NCI-H510A treated with DMSO at 0.1 percent for 48 hours (cell line): Measurements from ENCODE around the gene CALHM1.
A peak's percentile ranks its signal among the peaks of the same experiment; 100 is the strongest.
"Not testable (repeated sequence)": the region's sequence is repeated elsewhere in the genome, so short reads cannot be mapped to it uniquely, and the experiment has no call there.

Experiments
- DNase-seq: peaks from one replicate; lab custom pipeline; 2025; lab: John Stamatoyannopoulos, UW

The CALHM1 gene

DNA sequence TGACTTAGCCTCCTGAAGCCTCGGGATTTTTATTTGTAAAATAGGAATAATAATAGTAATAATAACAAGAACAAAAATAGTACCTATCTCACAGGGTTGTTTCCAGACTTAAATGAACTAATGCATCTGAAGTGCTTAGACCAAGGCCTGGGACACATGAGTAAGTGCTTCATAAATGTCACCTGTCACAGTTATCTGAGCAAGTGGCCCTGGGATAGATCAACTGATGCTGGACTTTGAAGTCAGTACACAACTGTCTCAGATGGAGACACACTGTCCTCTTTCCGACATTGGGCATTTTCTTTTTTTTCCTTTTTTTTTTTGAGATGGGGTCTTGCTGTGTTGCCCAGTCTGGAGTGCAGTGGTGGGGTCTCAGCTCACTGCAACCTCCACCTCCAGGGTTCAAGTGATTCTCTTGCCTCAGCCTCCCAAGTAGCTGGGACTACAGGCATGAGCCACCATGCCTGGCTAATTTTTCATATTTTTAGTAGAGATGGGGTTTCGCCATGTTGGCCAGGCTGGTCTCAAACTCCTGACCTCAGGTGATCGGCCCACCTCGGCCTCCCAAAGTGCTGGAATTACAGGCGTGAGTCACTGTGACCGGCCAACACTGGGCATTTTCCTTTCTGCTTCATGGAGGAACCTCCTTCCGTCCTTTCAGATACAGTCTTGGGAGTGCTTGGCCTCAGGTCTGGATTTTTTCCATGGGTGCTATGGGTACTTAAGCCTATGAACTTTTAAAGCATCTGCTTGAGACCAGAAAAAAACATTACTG lies 28.1 kb upstream of the CALHM1 start:
- DNase-seq, result not testable (repeated sequence)

DNA sequence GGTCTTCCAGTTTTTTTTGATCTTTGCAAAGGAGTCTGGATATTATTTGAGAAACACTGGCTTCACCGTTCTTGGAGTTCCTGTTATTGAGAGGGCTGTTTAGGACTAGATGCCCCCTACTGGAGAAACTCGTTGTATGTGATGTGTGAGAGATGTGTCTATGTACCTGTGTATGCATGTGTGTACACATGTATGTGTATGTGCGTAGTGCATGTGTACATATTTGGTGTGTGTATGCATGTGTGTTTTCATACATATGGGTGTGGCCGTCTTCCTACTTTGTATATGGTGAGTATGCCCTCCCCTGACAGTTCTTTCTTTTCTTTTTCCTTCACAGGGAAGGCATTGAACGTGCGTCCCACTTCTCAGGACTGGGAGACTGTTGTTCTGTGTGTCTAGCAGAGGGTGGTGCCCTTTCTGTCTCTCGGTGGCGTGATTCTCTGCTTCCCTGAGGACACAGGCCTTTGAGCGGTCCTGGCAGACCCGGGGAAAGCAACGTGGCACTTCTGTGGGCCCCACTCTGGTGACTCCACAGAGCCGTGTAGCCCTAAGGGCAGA lies 23.4 kb upstream of the CALHM1 start:
- peak; percentile 88 for DNase-seq

DNA sequence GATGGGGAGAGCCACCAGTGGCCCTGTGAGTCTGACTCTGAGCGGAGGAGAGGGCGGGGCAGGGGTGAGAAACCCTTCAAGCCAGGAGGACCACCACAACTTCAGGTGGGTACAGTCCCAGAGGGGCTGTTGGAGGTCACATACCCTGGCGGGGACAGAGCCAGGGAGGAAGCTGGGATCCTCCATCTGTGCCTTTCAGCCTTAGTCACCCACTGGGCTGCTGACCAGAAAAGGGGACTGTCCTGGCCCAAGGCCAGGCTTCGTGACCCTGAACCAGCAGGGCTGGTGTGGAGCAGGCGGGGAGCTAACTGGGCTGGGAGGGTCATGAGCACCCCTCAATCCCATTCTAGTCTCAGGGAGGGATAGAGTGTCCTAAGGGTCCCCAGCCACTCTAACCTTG lies 21.8 kb upstream of the CALHM1 start:
- no peak for DNase-seq

DNA sequence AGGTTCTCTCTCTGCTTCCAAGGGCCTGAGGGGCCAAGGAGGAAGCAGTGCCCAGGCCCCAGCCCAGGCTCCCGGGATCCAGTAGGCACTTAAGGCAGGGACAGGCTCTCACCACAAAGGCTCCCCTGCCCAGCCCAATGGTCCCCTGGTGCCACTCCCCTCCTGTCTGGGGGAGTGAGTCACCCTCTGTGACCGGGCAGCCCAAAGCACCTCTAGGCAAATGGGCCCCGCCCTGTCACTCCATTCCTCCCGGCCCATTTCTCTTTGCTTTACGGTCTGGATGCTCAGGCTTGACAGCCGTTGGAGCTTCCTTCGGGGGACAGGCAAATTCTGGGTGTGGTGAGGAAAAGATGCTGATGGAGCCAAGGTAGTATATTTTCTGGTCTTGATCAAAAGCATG lies 20.4 kb upstream of the CALHM1 start, which contains the start of gene CALHM3:
Gene CALHM3, minus strand, starts transcription at position 106 of the 400 bp plus-strand sequence. CDS start 208 bp downstream, outside the sequence.
- DNase-seq, result no peak

DNA sequence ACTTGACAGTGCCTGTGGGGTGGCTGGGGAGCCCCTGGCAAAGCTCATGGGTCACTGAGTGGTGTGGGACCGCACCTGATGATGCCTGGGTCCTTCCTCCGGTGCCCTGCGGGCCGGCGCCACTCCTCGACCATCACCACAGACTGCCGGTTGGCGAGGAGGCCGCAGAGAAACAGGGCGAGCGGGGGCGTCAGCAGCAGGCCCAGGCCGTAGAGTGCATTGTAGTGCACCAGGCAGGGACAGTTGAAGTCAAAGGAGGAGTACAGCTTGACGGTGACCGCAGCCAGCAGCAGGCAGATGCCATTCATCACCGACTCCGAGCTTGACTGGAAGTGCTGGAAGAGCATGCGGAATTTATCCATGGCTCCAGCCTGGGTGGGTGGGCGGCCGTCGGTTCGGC lies 20.0 kb upstream of the CALHM1 start:
- no peak for DNase-seq

DNA sequence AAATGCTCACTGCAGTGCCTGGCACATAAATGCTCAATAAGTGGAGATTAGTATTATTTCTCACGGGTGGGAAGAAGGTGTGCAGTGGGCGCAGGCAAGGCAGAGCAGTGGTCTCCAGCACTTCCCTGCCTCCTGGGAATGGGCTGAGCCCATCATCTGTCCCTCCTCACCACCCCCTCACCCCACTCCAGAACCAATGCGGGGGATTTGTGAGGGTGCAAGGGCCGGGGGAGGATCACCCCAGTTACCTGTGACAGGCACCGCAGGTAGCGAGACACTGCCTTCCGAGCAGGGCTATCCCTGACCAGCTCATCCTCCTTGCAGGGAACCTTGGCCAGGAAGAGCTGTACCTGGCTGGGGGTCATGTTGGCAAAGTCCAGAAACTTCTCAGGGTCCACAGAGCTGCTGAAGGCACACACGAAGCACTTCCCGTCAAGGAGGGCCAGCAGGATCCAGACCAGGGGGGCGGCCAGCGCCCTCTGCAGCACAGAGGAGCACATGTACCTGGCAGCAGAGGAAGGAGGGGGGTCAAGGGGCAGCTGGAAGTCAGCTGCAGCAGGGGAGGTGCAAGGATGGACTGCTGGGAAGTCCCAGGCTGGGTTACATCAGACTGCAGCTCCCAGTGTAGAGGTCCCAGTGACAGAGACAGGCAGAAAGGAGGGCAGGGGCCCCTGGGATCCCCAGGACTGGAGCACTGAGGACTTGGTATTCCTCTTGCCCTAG lies 17.5 kb upstream of the CALHM1 start:
- DNase-seq, result peak; percentile 75

DNA sequence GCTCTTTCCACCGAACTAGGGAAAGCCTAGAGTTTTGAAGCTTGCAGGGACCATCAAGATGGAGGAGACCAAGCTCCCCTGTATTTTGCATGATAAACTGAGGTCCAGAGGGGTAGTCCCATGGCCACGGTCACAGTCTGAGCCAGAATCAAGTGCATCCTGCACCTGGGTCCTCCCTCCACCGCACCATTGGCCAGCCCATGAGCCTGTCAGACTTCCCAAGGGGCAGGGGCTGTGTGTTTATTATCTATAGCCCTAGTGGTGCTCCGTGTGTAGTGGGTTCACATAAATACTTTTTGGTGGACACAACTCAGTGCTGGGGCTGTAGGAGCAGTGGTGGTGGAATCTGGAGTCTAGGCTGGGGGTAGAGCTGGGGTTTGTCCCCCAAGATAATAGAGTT lies 16.7 kb upstream of the CALHM1 start:
- DNase-seq, result no peak

DNA sequence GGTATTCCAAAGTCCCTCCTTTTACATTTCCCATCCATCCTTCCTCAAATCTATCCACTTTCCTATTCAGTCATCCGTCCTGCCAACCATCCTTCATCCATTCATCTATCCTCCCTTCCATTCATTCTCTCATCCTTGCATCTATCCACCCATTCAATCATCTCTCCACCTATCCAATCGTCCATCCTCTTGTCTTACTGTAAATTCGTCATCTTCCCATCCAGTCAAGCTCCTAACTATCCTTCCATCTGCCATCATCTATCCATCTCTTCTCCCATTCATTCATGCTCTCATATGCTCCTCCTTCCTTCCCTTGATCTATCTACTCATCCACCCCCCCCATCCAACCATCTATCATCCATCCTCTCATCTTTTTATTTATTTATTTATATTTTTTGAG lies 15.4 kb upstream of the CALHM1 start:
- no peak for DNase-seq

DNA sequence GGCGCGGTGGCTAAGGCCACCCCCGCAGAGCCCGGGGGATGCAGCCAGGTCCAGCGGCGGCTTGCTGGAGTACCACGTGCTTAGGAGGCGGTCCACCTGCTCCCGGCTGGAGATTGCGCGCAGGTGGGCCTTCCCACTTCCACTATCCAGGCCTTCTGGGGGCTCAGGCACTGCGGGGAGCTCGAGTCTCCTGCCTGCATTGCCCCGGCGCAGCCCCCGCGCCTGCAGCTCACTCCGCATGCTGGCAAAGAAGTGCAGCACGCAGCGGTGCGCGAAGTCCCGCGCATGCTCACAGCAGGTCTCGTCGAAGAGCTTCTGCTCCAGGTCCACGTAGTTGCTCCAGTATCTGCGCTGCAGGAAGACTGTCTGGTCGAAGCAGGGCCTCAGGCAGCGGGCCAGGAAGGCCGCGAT lies 14.6 kb upstream of the CALHM1 start:
- no peak for DNase-seq

DNA sequence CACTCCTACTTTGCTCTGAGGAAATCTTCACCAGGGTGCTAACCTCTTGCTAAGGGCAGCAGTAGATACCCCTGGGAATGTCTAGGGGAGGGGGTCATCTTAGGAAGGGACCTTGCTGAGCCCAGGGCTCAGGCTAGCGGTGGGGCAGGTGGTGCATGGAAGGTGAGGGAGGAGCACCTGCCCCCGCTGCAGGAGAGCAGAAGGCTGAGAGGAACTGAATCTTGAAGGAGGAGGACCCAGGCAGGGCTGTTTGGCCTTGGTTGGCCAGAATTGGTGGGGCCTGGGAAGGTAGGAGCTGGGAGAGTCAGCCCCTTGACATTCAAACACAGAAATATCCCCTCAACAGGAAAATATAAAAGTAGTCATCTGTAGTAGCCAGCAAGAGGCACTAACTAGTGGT lies 13.3 kb upstream of the CALHM1 start:
- DNase-seq, result no peak

DNA sequence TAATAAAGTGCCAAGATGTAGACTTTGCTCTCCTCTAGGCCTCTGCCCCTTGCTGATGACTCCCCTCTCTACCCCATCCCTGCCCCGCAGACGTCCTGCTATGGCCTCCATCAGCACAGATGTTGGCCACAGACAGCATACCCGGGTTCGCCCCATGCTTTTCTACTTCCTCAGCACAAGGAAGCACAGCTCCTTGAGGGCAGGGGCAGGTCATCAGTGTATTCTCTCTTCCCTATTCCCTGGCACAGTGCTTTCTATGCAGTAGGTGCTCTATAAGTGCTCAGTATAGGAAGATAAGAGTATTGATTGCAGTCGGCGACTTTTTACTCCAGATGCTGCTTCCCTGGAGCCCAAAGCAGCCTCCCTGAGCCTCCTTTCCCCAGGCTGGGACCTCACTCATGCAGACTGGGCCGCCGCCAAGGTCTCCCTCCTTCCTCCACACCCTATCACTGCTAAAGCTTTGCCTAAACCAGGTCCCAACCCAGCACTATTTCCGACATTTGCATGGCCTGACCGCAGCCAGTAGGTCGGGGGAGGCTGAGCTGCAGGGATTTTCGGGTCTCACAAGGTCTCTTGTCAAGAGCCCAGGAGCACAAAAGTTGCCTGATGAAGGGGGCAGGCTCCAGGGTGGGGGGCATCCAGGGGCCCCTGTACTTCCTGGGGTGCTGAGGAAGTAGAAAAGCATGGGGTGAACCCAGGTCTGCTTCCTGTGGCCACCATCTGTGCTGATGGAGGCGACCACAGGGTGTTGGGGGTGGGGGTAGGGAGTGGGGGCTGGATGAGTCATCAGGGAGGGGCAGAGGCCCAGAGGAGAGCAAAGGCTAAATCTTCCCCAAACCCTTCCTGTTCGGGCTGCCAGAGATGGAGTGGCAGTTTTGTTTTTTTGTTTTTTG lies 12.3 kb upstream of the CALHM1 start:
- DNase-seq, result no peak

DNA sequence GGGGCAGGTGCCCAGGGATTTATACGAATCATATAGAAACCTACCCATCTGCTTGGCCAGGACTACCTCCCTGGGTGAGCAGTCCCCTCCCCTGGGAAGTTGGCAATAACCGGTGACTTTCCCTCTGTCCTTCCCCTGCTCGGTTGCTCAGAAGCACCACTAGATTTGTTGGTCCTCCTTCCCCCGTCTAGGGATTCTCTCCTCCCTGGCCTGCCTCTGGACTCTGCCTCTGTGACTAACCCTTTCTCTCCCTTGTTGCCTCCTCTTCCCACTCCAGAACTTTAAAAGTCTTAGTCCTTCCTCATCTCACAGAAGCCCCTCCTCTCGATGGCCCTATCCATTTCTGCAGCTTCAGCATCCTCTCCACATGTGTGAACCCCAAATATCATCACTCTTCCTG lies 10.5 kb upstream of the CALHM1 start:
- no peak for DNase-seq

DNA sequence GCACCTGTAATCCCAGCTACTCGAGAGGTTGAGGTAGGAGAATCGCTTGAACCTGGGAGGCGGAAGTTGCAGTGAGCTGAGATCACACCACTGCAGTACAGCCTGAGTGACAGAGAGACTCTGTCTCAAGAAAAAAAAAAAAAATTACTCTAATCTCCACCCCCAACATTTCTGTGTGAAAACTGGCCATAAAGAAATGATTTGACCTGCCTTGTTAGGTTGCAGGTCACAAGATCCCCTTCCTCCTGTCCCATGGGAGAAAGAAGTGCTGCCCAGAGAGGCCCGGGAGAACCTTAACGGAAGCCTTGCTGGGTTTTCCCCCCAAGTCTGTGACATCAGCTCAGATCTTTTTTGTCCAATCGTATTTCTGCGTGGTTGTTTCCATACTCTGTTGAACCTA lies 8.7 kb upstream of the CALHM1 start:
- no peak for DNase-seq

DNA sequence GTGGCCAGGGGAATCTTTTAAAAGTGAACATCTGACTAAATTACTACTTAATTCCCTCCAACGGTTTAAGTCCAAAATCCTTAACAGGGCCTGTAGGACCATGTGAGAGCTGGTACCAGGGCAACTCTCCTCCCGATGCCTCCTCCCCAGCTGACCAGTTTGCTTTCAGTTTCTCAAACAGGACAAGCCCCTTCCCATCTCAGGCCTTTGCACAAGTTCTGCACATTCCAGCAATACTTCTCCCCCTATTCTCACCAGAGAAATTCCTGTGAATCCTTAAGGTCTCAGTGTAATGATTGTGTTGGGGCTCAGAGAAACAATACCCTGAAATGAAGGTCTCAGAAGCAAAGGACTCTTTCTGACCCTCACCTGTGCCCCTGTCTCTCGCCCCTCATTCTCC lies 8.0 kb upstream of the CALHM1 start:
- DNase-seq, result no peak

DNA sequence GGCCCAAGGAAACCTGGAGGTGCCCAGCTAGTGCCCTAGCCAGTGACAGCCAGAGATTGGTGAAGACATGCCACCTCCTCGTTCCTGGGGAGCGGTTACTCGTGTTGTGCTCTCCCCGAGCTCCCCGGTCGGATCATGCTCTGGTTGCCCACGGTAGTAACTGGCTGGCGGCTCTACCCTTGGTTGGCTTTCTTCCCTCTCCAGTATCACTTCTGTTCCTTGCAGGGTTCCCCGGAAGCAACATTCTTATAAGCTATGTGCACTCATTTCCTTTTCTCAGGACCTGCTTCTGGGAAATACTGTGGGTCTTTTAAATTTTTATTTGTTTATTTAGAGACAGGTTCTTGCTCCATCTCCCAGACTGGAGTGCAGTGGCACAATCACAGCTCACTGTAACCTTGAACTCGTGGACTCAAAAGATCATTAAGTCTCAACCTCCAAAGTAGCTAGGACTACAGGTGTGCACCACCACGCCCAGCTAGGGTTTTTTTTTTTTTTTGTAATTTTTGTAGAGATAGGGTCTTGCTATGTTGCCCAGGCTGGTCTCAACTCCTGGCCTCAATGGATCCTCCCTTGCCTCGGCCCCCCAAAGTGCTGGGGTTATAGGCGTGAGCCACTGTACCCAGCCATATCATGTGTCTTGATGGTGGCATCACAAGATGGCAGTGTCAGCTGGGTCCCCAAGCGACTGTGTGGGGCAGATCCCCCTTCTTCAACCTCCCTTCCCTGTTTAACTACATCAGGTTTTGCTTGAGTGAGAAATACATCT lies 6.9 kb upstream of the CALHM1 start:
- DNase-seq, result no peak

DNA sequence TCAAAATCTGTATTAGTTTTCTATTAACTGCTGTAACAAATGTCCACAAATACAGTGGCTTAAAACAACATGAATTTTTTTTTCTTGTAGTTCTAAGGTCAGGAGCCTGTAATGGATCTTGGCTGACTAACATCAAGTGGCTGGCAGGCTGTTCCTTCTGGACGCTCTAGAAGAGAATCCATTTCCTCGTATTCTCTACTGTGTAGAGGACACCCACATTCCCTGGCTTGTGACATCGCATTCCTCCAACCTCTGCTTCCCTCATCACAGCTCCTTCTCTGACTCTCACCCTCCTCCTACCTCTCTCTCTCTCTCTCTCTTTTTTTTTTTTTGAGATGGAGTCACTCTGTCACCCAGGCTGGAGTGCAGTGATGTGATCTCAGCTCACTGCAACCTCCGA lies 4.8 kb upstream of the CALHM1 start:
- no peak for DNase-seq

DNA sequence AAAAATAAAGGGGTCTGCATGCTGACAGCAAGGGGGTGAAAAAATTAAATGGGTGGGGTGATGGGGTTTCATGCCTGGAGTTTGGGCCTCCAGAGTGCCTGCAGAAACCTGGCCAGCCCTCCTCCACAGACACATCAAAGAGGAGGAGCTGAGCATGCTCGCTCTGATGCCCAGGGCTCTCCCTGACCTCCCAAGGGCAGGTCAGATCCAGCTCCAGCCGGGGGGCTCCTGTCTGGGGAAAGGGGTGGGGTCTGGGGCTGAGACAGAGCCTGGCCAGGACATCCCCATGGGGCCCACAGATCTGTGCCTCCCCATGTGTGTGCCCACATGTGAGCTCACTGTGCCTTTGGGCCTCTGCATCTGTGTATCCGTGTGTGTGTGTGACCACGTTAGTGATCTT lies 915 bp upstream of the CALHM1 start:
- DNase-seq, result no peak

DNA sequence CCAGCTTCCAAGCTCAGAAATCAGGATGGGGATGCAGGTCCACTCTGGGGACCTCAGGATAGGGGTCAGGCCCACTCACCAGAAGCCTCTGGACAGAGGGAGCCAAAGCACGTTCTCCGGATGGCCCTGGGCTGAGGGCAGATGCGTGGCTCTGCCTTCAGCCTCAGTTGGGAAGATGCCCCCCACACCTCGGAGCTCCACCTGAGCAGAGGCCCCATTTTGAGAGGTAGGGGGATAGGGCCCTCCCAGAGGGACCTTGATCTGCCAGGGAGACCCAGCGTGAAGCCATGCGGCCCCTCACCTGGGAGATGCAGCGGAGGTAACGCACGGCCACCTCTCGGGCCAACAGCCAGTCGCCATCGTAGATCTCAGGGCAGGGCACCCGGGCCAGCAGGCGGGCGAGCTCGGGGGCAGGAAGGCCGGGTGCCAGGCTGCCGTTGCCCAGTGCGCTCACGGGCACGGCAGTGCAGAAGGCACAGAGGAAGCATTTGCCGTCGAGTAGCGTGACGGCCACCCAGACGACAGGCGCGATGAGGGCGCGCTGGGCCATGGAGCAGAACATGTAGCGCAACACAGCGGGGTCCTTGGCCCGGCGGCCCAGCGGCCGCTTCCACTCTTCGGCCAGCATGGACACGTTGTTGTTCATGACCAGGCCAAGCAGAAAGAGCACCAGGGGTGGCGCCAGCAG lies 660 bp downstream of the CALHM1 start:
- DNase-seq, result no peak

DNA sequence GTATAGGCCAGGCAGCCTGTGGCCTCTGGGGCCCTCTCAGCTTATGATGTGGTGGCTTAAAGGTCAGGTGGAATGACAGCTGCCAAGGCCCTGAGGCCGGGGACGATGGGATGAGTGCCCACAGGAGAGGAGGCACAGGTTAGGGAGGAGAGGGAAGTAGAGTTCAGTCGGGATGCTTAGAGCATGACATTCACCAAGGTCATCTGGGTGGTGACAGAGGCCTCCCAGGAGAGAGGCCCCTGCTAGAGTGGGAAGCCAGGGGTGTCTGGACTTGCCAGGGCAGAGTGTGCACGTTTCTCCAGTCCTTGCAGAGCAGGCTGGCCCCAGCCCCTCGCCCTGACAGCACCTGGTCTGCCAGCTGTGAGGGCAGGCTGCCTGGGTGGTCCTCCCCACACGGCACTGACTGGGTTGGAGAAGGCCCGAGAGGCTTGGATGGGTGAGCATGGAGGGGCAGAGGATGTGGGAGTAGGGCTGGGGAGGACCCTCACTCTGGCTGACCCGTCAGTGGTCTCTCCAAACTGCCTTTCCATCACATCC lies 1.5 kb downstream of the CALHM1 start:
- DNase-seq, result no peak

DNA sequence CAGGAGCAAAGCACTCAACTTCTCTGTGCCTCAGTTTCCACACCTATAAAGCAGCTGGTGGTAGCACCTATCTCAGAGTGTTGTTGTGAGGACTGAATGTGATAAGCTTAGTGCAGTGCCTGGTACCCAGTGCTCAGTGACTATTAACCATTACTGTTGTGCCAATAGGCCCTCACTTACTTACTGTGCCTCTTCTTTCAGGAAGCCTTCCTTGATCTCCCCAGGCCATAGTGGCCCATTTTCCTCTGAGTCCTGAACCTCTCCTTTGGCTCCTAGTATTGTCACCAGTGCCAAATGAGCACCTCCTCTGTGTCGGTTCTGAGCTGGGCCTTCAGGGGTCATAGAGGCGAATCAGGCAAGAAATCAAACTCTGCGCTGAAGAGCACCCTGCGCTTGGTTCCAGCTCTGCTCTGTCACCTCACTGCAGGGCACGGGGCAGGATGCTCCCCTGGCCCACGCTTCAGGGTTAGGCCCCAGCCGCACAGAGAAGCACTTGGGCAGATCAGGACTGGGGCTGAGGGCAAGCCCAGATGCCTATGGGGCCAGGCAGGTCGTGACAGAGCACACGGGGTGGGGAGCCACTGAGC lies 2.5 kb downstream of the CALHM1 start:
- DNase-seq, result no peak
